ENCODE measurements around the gene CYP27C1. TPM values are rescaled to one million over a fixed set of nuclear protein-coding genes. Genes with fewer than 3 reads are reported as not detected.
A peak's percentile ranks its signal among the peaks of the same experiment; 100 is the strongest.

CYP27C1 gene
- total and polyA plus RNA-seq, 2 of the 13 experiments (the other 11 are each of a cell fraction or from before 2014, with no cell fraction given), result not detected

GRCh38 chr2:127255721-127256120, 35.6 kb upstream of the CYP27C1 start:
- Histone ChIP-seq H3K27ac (ENCODE audit: extremely low read length, insufficient read depth, low read length) (no peak overlapping the region), H4K20me1 (ENCODE audit: insufficient read depth, low read length) (no peaks in the 10 kb centered on the region), H3K27me3 (ENCODE audit: control insufficient read depth in 1 of 2, insufficient read depth in 2 of 2, low read length in 2 of 2) (no peaks in the 10 kb centered on the region), H3K4me2 (ENCODE audit: low read depth, low read length) (no peak overlapping the region), H3K36me3 (replicated peaks in 1 of 2; ENCODE audit: control insufficient read depth in 1 of 2, insufficient read depth in 2 of 2, low read length in 2 of 2) (peaks cover 24 to 43% of the 10 kb centered on the region in 2 experiments), H3K9ac (ENCODE audit: insufficient read depth, low read depth, low read length) (no peak overlapping the region), H3K4me1 (ENCODE audit: insufficient read depth, low read length) (peaks cover 5% of the 10 kb centered on the region; the same call in 1 of the 2 replicates), H2AFZ (ENCODE audit: low read length) (no peak overlapping the region), H3K9me3 (ENCODE audit: low read length) (no peaks in the 10 kb centered on the region), H3K4me3 (replicated peaks in 1 of 3; ENCODE audit: insufficient read depth in 1 of 3, low read depth in 2 of 3, low read length in 3 of 3) (no peak overlapping the region), H3K79me2 (ENCODE audit: insufficient read depth, low read length) (no peaks in the 10 kb centered on the region)
- 100% methylated on average over 4 of the region's 6 CpGs for WGBS (ENCODE audit: low lambda C conversion rate)
- intact Hi-C loops (cut with micrococcal nuclease; ENCODE audit: unreplicated experiment) (no loop called here), in situ Hi-C loops (cut with HindIII; ENCODE audit: extremely low pct_ligation_motif_present, low pct_unique_long_range_greater_than_20kb) (no loop called here)
- BruUV-seq (replicated peaks), result no TSS peak
- no peak for FAIRE-seq
- CTCF ChIA-PET (ENCODE audit: low intra/inter-chr PET ratio, low total read pairs), result no interaction called here
- POLR2A ChIA-PET, result no interaction called here
- TF ChIP-seq ZNF609 (CRISPR knock-in tag; IDR thresholded peaks at IDR 0.05; ENCODE audit: borderline replicate concordance), result no peak
- no peak for TF ChIP-seq KAT7 (CRISPR knock-in tag; IDR thresholded peaks at IDR 0.05; ENCODE audit: borderline replicate concordance)
- no peak for DNase-seq (ENCODE audit: low spot score)
- peak; percentile 45; the same call in 2 of the 3 replicates for ATAC-seq

GRCh38 chr2:127255146-127255545, 35.0 kb upstream of the CYP27C1 start:
- ATAC-seq (no peak; the same call in 1 of the 3 replicates), DNase-seq (ENCODE audit: low spot score) (peak; percentile 15), FAIRE-seq (no peak)
- Histone ChIP-seq H3K27ac (ENCODE audit: extremely low read length, insufficient read depth, low read length) (no peak overlapping the region), H3K4me3 (replicated peaks in 1 of 3; ENCODE audit: insufficient read depth in 1 of 3, low read depth in 2 of 3, low read length in 3 of 3) (no peak overlapping the region), H3K9ac (ENCODE audit: insufficient read depth, low read depth, low read length) (no peak overlapping the region), H3K27me3 (ENCODE audit: control insufficient read depth in 1 of 2, insufficient read depth in 2 of 2, low read length in 2 of 2) (no peaks in the 10 kb centered on the region), H4K20me1 (ENCODE audit: insufficient read depth, low read length) (no peaks in the 10 kb centered on the region), H3K4me1 (ENCODE audit: insufficient read depth, low read length) (peaks cover 5% of the 10 kb centered on the region; the same call in 1 of the 2 replicates), H3K36me3 (replicated peaks in 1 of 2; ENCODE audit: control insufficient read depth in 1 of 2, insufficient read depth in 2 of 2, low read length in 2 of 2) (peaks cover 19 to 37% of the 10 kb centered on the region in 2 experiments; a peak in 4 of 5 replicates), H3K9me3 (ENCODE audit: low read length) (no peaks in the 10 kb centered on the region), H3K79me2 (ENCODE audit: insufficient read depth, low read length) (no peaks in the 10 kb centered on the region), H2AFZ (ENCODE audit: low read length) (no peak overlapping the region), H3K4me2 (ENCODE audit: low read depth, low read length) (no peak overlapping the region)
- intact Hi-C loops (cut with micrococcal nuclease; ENCODE audit: unreplicated experiment) (no loop called here), in situ Hi-C loops (cut with HindIII; ENCODE audit: extremely low pct_ligation_motif_present, low pct_unique_long_range_greater_than_20kb) (no loop called here)
- WGBS (ENCODE audit: low lambda C conversion rate), result 87% methylated on average over 2 of the region's 2 CpGs
- no TSS peak for BruUV-seq (replicated peaks)
- POLR2A ChIA-PET, result no interaction called here
- CTCF ChIA-PET (ENCODE audit: low intra/inter-chr PET ratio, low total read pairs), result no interaction called here
- TF ChIP-seq ZNF264 (CRISPR knock-in tag; IDR thresholded peaks at IDR 0.05) (no peak), ZGPAT (CRISPR knock-in tag; IDR thresholded peaks at IDR 0.05) (no peak), PLSCR1 (CRISPR knock-in tag; IDR thresholded peaks at IDR 0.05; ENCODE audit: borderline replicate concordance) (no peak), ZNF577 (CRISPR knock-in tag; IDR thresholded peaks at IDR 0.05; ENCODE audit: borderline replicate concordance, low read depth) (no peak), ZNF839 (CRISPR knock-in tag; IDR thresholded peaks at IDR 0.05; ENCODE audit: borderline replicate concordance) (no peak), ZNF879 (CRISPR knock-in tag; IDR thresholded peaks at IDR 0.05) (no peak), BORCS8-MEF2B (CRISPR knock-in tag; IDR thresholded peaks at IDR 0.05) (no peak)

Measured in HepG2 (cell line).